Small intestine (tissue), 16 donors: ENCODE data around the gene CIDEA. TPM values are rescaled to one million over a fixed set of nuclear protein-coding genes. Genes with fewer than 3 reads are reported as not detected.
"Not testable (repeated sequence)": the region's sequence is repeated elsewhere in the genome, so short reads cannot be mapped to it uniquely, and the experiment has no call there.

Source experiments
- DNase-seq, 2 donors: peaks; one replicate each; pipeline versions ENCODE4 v3.0.0 to v3.0.0-alpha.2; 2013
- FAIRE-seq: peaks from 2 replicates; lab custom pipeline; 2012; peaks lifted over from hg19 to GRCh38; lab: Jason Lieb, UNC
- H3K27ac ChIP-seq, 3 donors: one replicate each; pipeline ENCODE4 v1.5.1; 2013; ENCODE audit warnings: low read length in 2 of 3, mild to moderate bottlenecking in 2 of 3, control low read depth in 1 of 3, inconsistent platforms in 1 of 3, low read depth in 1 of 3, moderate library complexity in 1 of 3
- H3K27me3 ChIP-seq, 3 donors: one replicate each; pipeline ENCODE4 v1.6.1; 2013; ENCODE audit warnings: low read length in 3 of 3, inconsistent platforms in 1 of 3; ENCODE audit not compliant: control insufficient read depth in 3 of 3, insufficient read depth in 3 of 3
- H3K36me3 ChIP-seq, 3 donors: one replicate each; pipeline ENCODE4 v1.6.1; 2013; ENCODE audit warnings: low read length in 3 of 3, inconsistent platforms in 1 of 3, low read depth in 1 of 3, mild to moderate bottlenecking in 1 of 3, moderate library complexity in 1 of 3; ENCODE audit not compliant: control insufficient read depth in 3 of 3, insufficient read depth in 2 of 3
- H3K4me1 ChIP-seq, 3 donors: one replicate each; pipeline ENCODE4 v1.6.1; 2013; ENCODE audit warnings: low read length in 2 of 3, inconsistent platforms in 1 of 3, low read depth in 1 of 3, mild to moderate bottlenecking in 1 of 3, moderate library complexity in 1 of 3; ENCODE audit not compliant: control insufficient read depth in 3 of 3, insufficient read depth in 2 of 3
- H3K4me3 ChIP-seq, 3 donors: one replicate each; pipeline ENCODE4 v1.5.1; 2013; ENCODE audit warnings: low read length in 3 of 3, control low read depth in 1 of 3, inconsistent platforms in 1 of 3, low read depth in 1 of 3, mild to moderate bottlenecking in 1 of 3, moderate library complexity in 1 of 3
- H3K9me3 ChIP-seq, 2 donors: one replicate each; pipeline ENCODE4 v1.6.1; 2013; ENCODE audit warnings: low read depth in 1 of 2, low read length in 1 of 2; ENCODE audit not compliant: control insufficient read depth in 2 of 2, insufficient read depth in 1 of 2
- WGBS, 3 donors: extraction: QIAGEN DNeasy Blood & Tissue Kit; methylation state at CpG; one replicate each; pipeline ENCODE4 v1.1.7; 2013; 5-methylcytosine and 5-hydroxymethylcytosine counted together
- long read RNA-seq, 10 donors: transcript quantifications; one replicate each; lab custom pipeline, GENCODE V29; 2026
- polyA plus RNA-seq, 4 donors: library from polyadenylated mRNA; stranded (reverse) in 3 of 4; unstranded in 1 of 4; fragments of 200-250 nt in 3 of 4; fragments of 120-200 nt in 1 of 4; gene quantifications; one replicate each; pipeline versions ENCODE4 v1.2.1 to v1.2.3, GENCODE V29; 2013
- donor health status: healthy with polysubstance abuse.
- donor health status: control.
- donor health status: control.
- donor health status: Bipolar disorder and iron deficiency.
- donor health status: healthy.

CIDEA gene, protein sequence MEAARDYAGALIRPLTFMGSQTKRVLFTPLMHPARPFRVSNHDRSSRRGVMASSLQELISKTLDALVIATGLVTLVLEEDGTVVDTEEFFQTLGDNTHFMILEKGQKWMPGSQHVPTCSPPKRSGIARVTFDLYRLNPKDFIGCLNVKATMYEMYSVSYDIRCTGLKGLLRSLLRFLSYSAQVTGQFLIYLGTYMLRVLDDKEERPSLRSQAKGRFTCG
- polyA plus RNA-seq, result 1 to 10 TPM in 2 of 4 donors, not detected in 2; 1.6 to 8.8 TPM
- long read RNA-seq, donor 1, result 0 reads
- long read RNA-seq, donor 2, result 0 reads
- long read RNA-seq, donor 3, result 0 reads
- long read RNA-seq, donor 4, result 0 reads
- long read RNA-seq, donor 5, result 0 reads
- long read RNA-seq, donor 6, result 0 reads
- long read RNA-seq, donor 7, result 0 reads
- long read RNA-seq, donor 8, result 0 reads
- long read RNA-seq, donor 9, result 0 reads
- long read RNA-seq, donor 10, result 0 reads

GRCh38 chr18:12254136-12254819 lies at the start of gene CIDEA:
Gene CIDEA, plus strand, starts transcription at chr18:12254361. Its CDS starts 23 bp downstream, at chr18:12254384.
- Histone ChIP-seq H3K9me3 (no peaks in the 10 kb centered on the region), H3K4me3 (no peak within 1 kb of the TSS), H3K4me1 (no peaks in the 10 kb centered on the region), H3K27ac (no peak within 1 kb of the TSS), H3K27me3 (peaks cover 11 to 53% (median 13%) of the 10 kb centered on the region in 3 donors), H3K36me3 (no peaks in the 10 kb centered on the region)
- no peak for FAIRE-seq
- DNase-seq, result no peak
- 4 to 11% (median 11%) methylated on average over 56 to 69 of the region's 69 CpGs for WGBS, 3 donors

GRCh38 chr18:12208296-12209153 lies 45.6 kb upstream of the CIDEA start:
- DNase-seq, H3K4me3 ChIP-seq, H3K27me3 ChIP-seq, H3K27ac ChIP-seq, H3K36me3 ChIP-seq, H3K4me1 ChIP-seq, H3K9me3 ChIP-seq, FAIRE-seq: not testable (repeated sequence)
- 86 to 91% (median 89%) methylated on average over 7 to 13 of the region's 18 CpGs for WGBS, 3 donors

DNA sequence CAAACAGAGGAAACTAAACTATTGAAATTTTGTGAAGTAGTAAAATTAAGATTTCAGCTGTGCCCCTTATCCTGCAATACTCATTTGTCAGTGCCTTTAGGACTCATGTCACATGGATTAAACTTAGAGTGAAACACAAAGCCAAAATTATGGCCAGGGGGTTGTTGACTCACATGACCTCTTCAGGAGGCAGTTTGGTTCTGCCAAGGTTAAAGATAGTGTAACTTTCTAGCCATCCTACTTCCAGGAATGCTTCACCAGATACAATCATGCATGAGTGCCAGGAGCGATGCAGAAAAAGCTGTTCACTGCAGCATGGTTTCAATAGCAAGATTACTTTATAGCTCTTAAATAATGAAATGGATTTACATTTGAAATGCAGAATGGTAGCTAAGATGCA lies 41.9 kb upstream of the CIDEA start:
- H3K9me3 ChIP-seq, H3K4me1 ChIP-seq, H3K27ac ChIP-seq, H3K27me3 ChIP-seq, H3K36me3 ChIP-seq, DNase-seq, FAIRE-seq, H3K4me3 ChIP-seq: not testable (repeated sequence)
- no CpG with 5 or more reads among the region's 1 CpG for WGBS, 3 donors

- not testable (repeated sequence) for H3K27me3 ChIP-seq, H3K4me1 ChIP-seq, H3K36me3 ChIP-seq, DNase-seq, H3K9me3 ChIP-seq, FAIRE-seq, H3K4me3 ChIP-seq, H3K27ac ChIP-seq
- WGBS, 3 donors, result 68 to 86% (median 75%) methylated on average over 1 of the region's 1 CpG
These were observed 39.7 kb upstream of the CIDEA start for GRCh38 chr18:12214296-12215005.

DNA sequence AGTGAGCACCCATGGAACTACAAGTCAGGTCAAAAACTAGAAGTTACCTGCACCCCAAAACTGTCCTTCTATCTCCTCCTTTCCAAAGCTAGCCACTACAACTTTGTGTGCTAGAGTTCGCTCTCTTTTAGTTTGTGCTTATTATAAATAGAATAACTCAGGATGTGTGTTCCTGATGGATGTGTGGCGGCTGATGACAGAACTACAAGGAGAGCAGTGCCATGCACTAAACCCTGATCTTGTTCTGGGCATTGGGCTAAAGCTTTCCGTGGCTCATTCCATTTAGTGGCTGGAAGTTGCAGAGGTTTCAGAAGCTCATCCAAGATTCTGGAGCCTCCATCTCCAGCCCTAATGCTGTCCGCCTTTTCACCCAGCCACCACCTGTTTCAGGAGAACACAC lies 37.7 kb upstream of the CIDEA start:
- FAIRE-seq, H3K27ac ChIP-seq, H3K4me3 ChIP-seq, DNase-seq, H3K4me1 ChIP-seq, H3K27me3 ChIP-seq, H3K36me3 ChIP-seq, H3K9me3 ChIP-seq: not testable (repeated sequence)
- 84 to 89% (median 87%) methylated on average over 2 of the region's 4 CpGs for WGBS, 3 donors

GRCh38 chr18:12218603-12219002 lies 35.6 kb upstream of the CIDEA start:
- H3K27me3 ChIP-seq, DNase-seq, FAIRE-seq, H3K36me3 ChIP-seq, H3K4me3 ChIP-seq, H3K4me1 ChIP-seq, H3K27ac ChIP-seq, H3K9me3 ChIP-seq: not testable (repeated sequence)
- WGBS, 3 donors, result 26 to 62% (median 42%) methylated on average over 6 of the region's 6 CpGs

DNA sequence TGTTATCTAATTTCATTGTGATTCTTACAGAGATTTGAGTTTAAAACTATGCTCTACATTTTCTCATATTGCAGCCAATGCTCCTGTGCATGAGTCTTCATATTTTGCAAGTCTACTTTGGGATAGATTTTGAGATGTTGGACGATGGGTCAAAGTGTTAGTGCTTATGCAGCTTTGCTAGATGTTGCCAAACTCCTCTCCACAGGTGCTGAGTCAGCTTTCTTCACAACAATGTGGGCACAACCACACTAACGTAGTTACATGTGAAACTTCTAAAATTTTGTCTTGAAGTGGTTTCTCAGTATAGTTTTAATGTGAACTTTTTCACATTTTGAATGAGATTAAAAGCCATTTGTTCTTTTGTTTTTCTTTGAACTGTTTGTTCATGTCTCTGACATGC lies 32.1 kb upstream of the CIDEA start:
- not testable (repeated sequence) for H3K4me1 ChIP-seq, H3K36me3 ChIP-seq, H3K9me3 ChIP-seq, H3K4me3 ChIP-seq, DNase-seq, H3K27me3 ChIP-seq, H3K27ac ChIP-seq
- WGBS, 3 donors, result 42 to 71% (median 50%) methylated on average over 1 of the region's 2 CpGs
- peak; percentile 23 for FAIRE-seq

DNA sequence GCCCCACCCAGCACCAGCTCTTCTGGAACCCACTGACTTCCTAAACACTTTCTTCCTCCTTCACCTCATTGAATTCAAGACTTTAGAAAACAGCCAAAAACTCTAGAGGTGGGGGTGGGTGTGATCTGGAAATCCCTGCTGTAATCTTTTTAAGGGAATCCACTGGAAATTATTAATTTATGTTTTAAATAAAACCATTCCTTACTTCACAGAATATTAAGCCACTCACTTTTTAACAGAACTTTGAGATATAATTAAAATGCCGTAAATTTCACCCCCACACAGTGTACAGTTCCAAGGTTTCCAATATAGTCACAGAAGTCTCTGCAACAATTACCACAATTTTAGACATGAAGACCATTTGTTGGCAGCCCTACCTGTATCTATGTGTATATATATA lies 30.8 kb upstream of the CIDEA start:
- not testable (repeated sequence) for FAIRE-seq, DNase-seq, H3K9me3 ChIP-seq, H3K36me3 ChIP-seq, H3K4me1 ChIP-seq, H3K27ac ChIP-seq, H3K4me3 ChIP-seq, H3K27me3 ChIP-seq
- WGBS, 3 donors, result 67 to 92% (median 91%) methylated on average over 1 of the region's 1 CpG
